Hematopoietic multipotent progenitor cell treated with erythropoietin and hydrocortisone succinate and interleukin-3 and kit ligand, for 15 days (in vitro differentiated cells): Measurements from ENCODE around the gene GPC2.

Experiments
- DNase-seq: peaks from one replicate; pipeline ENCODE4 v3.0.0-alpha.2; 2015; ENCODE audit warnings: low spot score

GPC2 gene

GRCh38 chr7:100169147-100169850, 7.9 kb downstream of the GPC2 start:
- no peak for DNase-seq

GRCh38 chr7:100167912-100168323, 9.3 kb downstream of the GPC2 start:
- DNase-seq: no peak

DNA sequence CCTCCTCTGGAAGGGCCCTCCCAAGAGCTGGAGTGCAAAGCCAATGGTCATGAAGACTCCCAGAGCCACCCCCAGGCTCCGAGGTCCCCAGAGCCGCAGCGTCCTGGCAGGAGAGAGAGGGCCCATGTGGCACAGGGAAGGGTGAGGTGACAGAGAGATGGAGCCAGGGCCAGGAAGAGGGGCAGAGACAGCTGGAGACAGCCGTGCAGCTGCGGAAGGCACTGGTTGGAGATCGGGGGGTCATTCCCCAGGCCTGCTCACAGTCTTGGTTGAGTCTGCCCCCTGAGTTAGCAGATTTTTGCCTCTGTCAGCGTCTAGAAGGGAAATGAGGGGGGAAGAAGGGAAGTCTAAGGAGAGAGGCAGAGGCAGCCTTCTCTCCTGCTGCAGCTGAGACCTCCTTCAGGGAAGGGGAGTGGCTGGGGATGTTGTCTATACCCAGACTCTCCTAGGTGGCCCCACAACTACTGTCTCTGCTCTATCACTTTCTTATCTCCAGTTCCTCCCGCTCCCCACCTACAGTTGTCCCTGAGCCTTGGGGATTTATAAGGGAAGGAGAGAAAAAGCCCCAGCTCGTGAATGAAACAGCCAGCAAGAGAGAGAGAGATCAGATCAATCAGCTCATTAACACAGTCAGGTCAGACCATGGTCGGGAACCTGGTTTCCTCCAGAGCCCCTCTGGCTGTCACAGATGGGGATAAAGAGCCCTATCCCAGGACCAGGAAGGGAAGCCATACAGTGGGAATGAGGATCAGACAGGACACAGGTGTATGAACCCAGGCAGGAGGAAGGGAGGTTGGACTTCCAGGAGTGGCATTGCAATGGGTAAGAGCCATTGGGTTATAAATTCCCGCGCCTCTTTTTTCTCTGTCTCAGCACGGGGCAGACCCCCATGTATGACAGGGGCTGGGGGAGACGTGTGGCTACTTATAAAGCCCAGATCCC, 9.9 kb downstream of the GPC2 start:
- DNase-seq: no peak

GRCh38 chr7:100166317-100166940, 10.8 kb downstream of the GPC2 start:
- DNase-seq: no peak

- no peak for DNase-seq
These were observed 13.3 kb downstream of the GPC2 start for GRCh38 chr7:100163871-100164270.

GRCh38 chr7:100163006-100163531, 14.1 kb downstream of the GPC2 start:
- DNase-seq: no peak

- no peak for DNase-seq
These were observed 17.1 kb downstream of the GPC2 start for GRCh38 chr7:100160067-100160466.

- no peak for DNase-seq
These were observed 18.0 kb downstream of the GPC2 start for GRCh38 chr7:100159099-100159623.

DNA sequence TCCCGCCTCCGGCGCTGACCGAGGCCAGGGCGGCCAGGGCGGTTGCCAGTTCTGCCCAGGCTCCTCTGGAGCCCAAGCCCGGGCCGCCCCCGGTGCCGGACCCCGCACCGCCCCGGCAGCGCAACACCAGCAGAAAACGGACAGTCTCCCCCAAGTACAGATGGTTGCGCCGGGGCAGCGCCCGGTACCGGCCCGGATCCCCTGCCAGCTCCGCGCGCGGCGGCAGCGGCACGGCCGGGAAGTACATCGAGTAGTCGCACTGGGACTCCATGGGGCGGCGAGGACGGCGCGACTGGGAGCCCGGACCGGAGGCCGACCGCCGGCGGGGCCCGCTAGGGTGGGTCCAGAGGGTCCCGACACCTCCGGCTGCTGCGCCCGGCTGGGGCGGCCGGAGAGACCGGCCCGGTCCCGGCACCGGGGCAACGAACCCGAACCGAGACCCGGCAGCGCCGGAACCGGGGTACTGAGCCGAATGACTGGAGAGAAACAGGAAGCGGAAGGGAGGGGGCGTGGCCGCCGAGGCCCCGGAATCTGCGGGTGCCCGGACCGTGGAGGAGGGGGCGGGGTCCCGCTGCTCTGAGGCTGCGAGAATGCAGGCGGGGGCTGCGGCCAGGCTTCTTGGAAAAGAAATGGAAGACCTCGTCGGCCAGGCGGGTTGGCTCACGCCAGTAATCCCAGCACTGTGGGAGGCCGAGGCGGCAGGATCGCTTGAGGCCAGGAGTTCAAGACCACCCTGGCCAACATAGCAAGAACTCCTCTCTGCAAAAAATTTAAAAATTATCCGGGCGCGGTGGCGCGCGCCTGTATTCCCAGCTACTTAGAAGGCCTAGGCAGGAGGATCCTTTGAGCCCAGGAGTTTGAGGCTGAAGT, 18.7 kb downstream of the GPC2 start, which contains the start of gene TRAPPC14:
Gene TRAPPC14 (minus strand): TSS at position 495 of the 870 bp plus-strand sequence. CDS start 224 bp downstream, at position 271.
- DNase-seq: peak; percentile 71

- no peak for DNase-seq
These were observed 19.6 kb downstream of the GPC2 start for GRCh38 chr7:100157334-100158228.

- DNase-seq: no peak
These were observed 20.2 kb downstream of the GPC2 start for GRCh38 chr7:100157069-100157333.

DNA sequence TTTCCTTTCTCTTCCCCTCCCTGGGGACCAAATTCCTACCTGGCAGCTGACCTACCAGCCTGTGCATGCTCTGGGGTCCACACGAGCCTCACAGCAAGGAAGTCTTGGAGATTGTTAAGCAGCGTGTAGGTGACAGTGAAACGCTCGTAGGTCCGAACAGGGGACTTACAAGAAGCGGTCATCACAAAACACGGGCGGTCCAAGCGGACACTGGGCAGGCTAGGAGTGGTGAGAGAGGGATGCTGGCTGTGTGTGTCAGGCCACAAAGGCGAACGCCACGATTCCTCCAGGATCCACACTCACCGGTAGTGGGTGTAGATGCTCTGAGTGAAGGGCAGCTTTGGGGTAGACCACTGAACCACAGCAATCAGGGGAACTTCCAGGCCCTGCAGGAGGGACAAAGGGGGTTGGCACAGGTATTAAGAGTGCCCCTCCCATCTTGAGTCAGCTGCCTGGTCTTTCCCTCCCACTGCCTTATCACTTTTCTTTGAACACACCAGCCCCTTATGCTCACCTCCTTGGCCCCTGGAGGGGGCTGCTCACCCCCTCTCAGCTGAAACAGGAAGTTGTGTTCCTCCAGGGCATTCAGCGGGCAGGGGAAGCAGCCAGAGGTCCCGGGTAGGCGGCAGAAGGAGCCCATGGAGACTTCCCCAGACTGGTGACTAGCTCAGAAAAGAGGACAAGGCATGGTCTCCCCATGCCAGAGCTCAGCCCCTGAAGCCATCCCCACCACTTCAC, 20.7 kb downstream of the GPC2 start:
- DNase-seq: no peak

DNA sequence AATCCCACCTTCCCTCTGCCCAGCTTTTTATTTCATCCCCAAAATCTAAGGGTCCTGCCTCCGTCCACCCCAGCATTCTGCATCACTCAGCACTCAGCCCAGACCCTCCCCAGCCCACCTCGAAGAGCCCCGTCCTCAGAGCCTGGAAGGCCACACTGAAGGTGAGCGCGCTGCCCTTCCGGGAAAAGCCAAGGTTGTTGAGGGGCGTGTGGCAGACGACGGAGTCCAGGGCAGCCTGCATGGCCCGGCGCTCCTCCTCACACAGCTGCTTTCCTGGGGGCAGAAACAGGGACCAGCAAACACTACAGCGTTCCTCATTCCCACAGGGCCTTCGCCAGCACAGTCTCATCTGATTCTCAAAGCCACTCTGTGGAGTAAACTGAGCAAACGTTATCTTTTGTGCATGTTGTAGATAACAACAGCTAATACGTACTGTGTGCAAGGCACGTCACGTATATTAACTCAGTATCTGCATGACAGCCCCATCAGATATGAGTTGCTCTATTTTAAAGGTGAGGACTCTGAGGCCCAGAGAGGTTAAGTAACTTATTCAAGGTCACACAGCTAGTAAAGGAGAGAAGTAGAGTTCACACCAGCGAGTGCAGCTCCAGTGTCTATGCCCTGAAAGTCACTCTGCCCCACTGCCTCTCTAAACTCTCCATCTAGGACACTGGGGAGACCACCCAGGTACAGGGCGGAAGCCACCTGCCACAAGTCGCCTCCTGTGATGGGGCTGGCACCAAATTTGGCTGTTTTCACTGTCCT, 21.4 kb downstream of the GPC2 start:
- no peak for DNase-seq

DNA sequence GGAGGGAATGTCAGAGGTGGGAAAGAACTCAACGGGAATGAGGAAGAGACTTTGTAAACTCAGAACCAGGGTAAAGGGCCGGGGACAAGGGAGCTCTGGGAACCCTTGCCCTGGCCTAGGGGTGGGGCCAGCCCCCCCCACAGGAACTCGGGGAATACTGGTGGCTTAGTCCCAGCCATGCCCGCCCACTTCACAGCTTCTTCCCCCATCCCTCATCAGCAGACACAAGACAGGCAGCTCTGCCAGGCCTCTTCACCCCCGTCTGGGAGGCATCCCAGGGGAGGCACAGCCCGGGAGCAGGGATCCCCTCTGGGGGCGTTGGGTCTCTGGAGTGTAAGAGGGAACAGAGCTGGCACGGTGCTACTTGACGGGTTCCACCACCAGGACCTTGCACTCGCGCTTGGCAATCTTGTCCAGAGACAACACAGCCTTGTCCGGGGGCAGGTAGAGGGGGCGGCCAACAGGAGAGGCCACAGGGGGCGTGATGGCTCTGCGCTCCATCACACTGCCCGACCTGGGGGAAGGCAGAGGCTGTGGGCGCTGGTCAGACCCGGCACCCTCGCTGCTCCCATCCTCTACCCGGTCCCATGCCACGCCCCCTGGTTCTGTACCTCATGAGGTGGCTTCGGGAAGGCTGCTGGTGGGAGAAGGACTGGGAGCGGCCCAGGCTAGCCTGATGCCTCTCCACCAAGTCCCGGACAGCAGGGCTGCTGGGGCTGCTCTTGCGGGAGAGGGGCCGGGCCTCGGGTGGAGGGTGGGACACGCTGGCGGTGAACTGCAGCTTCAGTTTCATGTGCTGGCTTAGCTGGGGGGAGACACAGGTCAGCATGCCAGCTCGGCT, 22.3 kb downstream of the GPC2 start:
- no peak for DNase-seq

GRCh38 chr7:100153708-100154535, 23.3 kb downstream of the GPC2 start:
- DNase-seq: no peak

GRCh38 chr7:100152937-100153666, 24.1 kb downstream of the GPC2 start:
- DNase-seq: no peak
